Endothelial cell (in vitro differentiated cells): Measurements from ENCODE around the gene OR10AD1. TPM values are rescaled to one million over a fixed set of nuclear protein-coding genes. Genes with fewer than 3 reads are reported as not detected.

Source experiments
- DNase-seq: peaks from one replicate; pipeline ENCODE4 v3.0.0; 2021; ENCODE audit warnings: low spot score
- H3K27ac Mint-ChIP-seq: one replicate; pipeline ENCODE4 v1.8.0; 2021; ENCODE audit warnings: mixed read lengths, inconsistent platforms; ENCODE audit not compliant: unreplicated experiment
- H3K27me3 Mint-ChIP-seq: one replicate; pipeline ENCODE4 v1.8.0; 2021; ENCODE audit warnings: mild to moderate bottlenecking, moderate library complexity, mixed read lengths, inconsistent platforms; ENCODE audit not compliant: unreplicated experiment
- H3K36me3 Mint-ChIP-seq: one replicate; pipeline ENCODE4 v1.8.0; 2021; ENCODE audit warnings: mild to moderate bottlenecking, low read depth, mixed read lengths, inconsistent platforms; ENCODE audit not compliant: unreplicated experiment
- H3K4me1 Mint-ChIP-seq: one replicate; pipeline ENCODE4 v1.8.0; 2021; ENCODE audit warnings: mild to moderate bottlenecking, mixed read lengths, inconsistent platforms; ENCODE audit not compliant: unreplicated experiment
- H3K4me3 Mint-ChIP-seq: one replicate; pipeline ENCODE4 v1.8.0; 2021; ENCODE audit warnings: mild to moderate bottlenecking, mixed read lengths, inconsistent platforms; ENCODE audit not compliant: unreplicated experiment
- H3K9me3 Mint-ChIP-seq: one replicate; pipeline ENCODE4 v1.8.0; 2021; ENCODE audit warnings: mixed read lengths, inconsistent platforms; ENCODE audit not compliant: unreplicated experiment
- CTCF ChIP-seq: fragments of 200-600 bp; sonication (generic); IDR thresholded peaks from one replicate; pipeline ENCODE4 v1.5.0; 2021; ENCODE audit warnings: antibody characterized with exemption; ENCODE audit not compliant: unreplicated experiment
- total RNA-seq: library from RNA; stranded (reverse); fragmentation: NEBNext Ultra II Directional; extraction: Animal tissue kit (Norgen Biotek cat#: 25700); gene quantifications from one replicate; pipeline ENCODE4 v1.2.1, GENCODE V29; 2021; ENCODE audit not compliant: unreplicated experiment

Gene OR10AD1
- total RNA-seq, 1 donor from 2014 or later, result not detected

- DNase-seq, result peak; percentile 91
- H3K27ac Mint-ChIP-seq, result peak overlapping the region; percentile 92
- peaks cover 18% of the 10 kb centered on the region for H3K9me3 Mint-ChIP-seq
- peaks cover 10% of the 10 kb centered on the region for H3K27me3 Mint-ChIP-seq
- peaks cover 20% of the 10 kb centered on the region for H3K36me3 Mint-ChIP-seq
- H3K4me1 Mint-ChIP-seq, result peaks cover 30% of the 10 kb centered on the region
- no peak for TF ChIP-seq CTCF
- H3K4me3 Mint-ChIP-seq, result peak overlapping the region; percentile 92
These were observed 5.0 kb downstream of the OR10AD1 start for GRCh38 chr12:48197971-48198671.

GRCh38 chr12:48197549-48197970 is 5.5 kb downstream of the OR10AD1 start:
- DNase-seq, result no peak
- H3K27me3 Mint-ChIP-seq, result peaks cover 10% of the 10 kb centered on the region
- no peak for TF ChIP-seq CTCF
- peaks cover 13% of the 10 kb centered on the region for H3K9me3 Mint-ChIP-seq
- H3K4me1 Mint-ChIP-seq, result peaks cover 30% of the 10 kb centered on the region
- peaks cover 16% of the 10 kb centered on the region for H3K36me3 Mint-ChIP-seq
- H3K27ac Mint-ChIP-seq, result peak overlapping the region; percentile 92
- peak overlapping the region; percentile 92 for H3K4me3 Mint-ChIP-seq

GRCh38 chr12:48194799-48195201 is 8.3 kb downstream of the OR10AD1 start:
- DNase-seq, result no peak
- peaks cover 4% of the 10 kb centered on the region for H3K27me3 Mint-ChIP-seq
- no peak overlapping the region for H3K27ac Mint-ChIP-seq

GRCh38 chr12:48193623-48194022 is 9.5 kb downstream of the OR10AD1 start:
- no peak for TF ChIP-seq CTCF
- no peak for DNase-seq
- Mint-ChIP-seq H3K36me3 (no peaks in the 10 kb centered on the region), H3K27me3 (peaks cover 4% of the 10 kb centered on the region), H3K27ac (no peak overlapping the region), H3K4me1 (peaks cover 18% of the 10 kb centered on the region), H3K9me3 (no peaks in the 10 kb centered on the region), H3K4me3 (no peak overlapping the region)

More at GRCh38 chr12:48194799-48195201, 8.3 kb downstream of the OR10AD1 start:
- Mint-ChIP-seq H3K9me3 (no peaks in the 10 kb centered on the region), H3K36me3 (no peaks in the 10 kb centered on the region), H3K4me3 (no peak overlapping the region), H3K4me1 (peaks cover 22% of the 10 kb centered on the region)
- no peak for TF ChIP-seq CTCF

GRCh38 chr12:48192861-48193260 is 10.2 kb downstream of the OR10AD1 start:
- H3K4me1 Mint-ChIP-seq, result peaks cover 17% of the 10 kb centered on the region
- H3K27me3 Mint-ChIP-seq, result peaks cover 4% of the 10 kb centered on the region
- no peaks in the 10 kb centered on the region for H3K36me3 Mint-ChIP-seq
- no peaks in the 10 kb centered on the region for H3K9me3 Mint-ChIP-seq
- no peak overlapping the region for H3K27ac Mint-ChIP-seq
- no peak for TF ChIP-seq CTCF
- H3K4me3 Mint-ChIP-seq, result no peak overlapping the region
- DNase-seq, result no peak
